Body of pancreas (tissue), 4 donors: ENCODE measurements around the gene HNRNPAB. TPM values are rescaled to one million over a fixed set of nuclear protein-coding genes. Genes with fewer than 3 reads are reported as not detected.

Source experiments
- ATAC-seq: fragments of 150-250 bp; one replicate; pipeline ENCODE4 v1.9.1; 2016
- DNase-seq, 4 donors: peaks; one replicate each; pipeline ENCODE4 v3.0.0-alpha.2; 2019
- H3K27ac ChIP-seq, 4 donors: fragments of 200-600 bp; sonication (generic); 1 replicate in 3 of 4; 2 replicates in 1 of 4; pipeline versions ENCODE4 v1.5.1 to v1.6.1; 2016 to 2019; ENCODE audit warnings: mild to moderate bottlenecking in 1 of 4, mixed read lengths in 1 of 4, moderate library complexity in 1 of 4
- H3K27me3 ChIP-seq, 2 donors: fragments of 200-600 bp; sonication (generic); one replicate each; pipeline ENCODE4 v1.6.0; 2016; ENCODE audit warnings: mild to moderate bottlenecking in 1 of 2
- H3K36me3 ChIP-seq, 2 donors: fragments of 200-600 bp; sonication (generic); replicated peaks in 1 of 2; 2 replicates each; pipeline ENCODE4 v1.5.1; 2016; ENCODE audit warnings: low read depth in 2 of 2; ENCODE audit not compliant: insufficient read depth in 1 of 2
- H3K4me1 ChIP-seq: fragments of 200-600 bp; sonication (generic); one replicate; pipeline ENCODE4 v1.6.0; 2016
- H3K4me3 ChIP-seq, 2 donors: fragments of 200-600 bp; sonication (generic); 1 replicate in 1 of 2; 2 replicates in 1 of 2; pipeline ENCODE4 v1.5.1; 2016 to 2019
- H3K9me3 ChIP-seq, 3 donors: fragments of 200-600 bp; sonication (generic); 1 replicate in 2 of 3; 2 replicates in 1 of 3; pipeline ENCODE4 v1.5.1; 2016
- POLR2A ChIP-seq, 3 donors: fragments of 450-650 bp; IDR thresholded peaks; one replicate each; pipeline ENCODE4 v1.6.1; 2016; ENCODE audit warnings: antibody characterized with exemption in 3 of 3, mild to moderate bottlenecking in 2 of 3
- WGBS, 2 donors: methylation state at CpG; one replicate each; pipeline ENCODE4 v1.1.5; 2017; 5-methylcytosine and 5-hydroxymethylcytosine counted together
- intact Hi-C: fragments of 100-400 bp; cut with DNase I; formaldehyde crosslinking; loops from one replicate; pipeline ENCODE4 v1.15.1; 2023
- total RNA-seq, 2 donors: library from RNA; depleted of rRNA; stranded (reverse); fragments of >200 nt; gene quantifications; one replicate each; pipeline ENCODE4 v1.1.0, GENCODE V29; 2016
- TF ChIP-seq, protein P1 (sequence below), 7 experiments: fragments of 450-650 bp in 4 of 7; fragments of 200-600 bp in 3 of 7; sonication (generic) in 3 of 7; IDR thresholded peaks; one replicate each; pipeline ENCODE4 v1.5.1; 2016 to 2019; ENCODE audit warnings: antibody characterized with exemption in 7 of 7

Gene HNRNPAB
- total RNA-seq, 2 donors from 2014 or later, result 42.0 to 73.8 TPM

DNA sequence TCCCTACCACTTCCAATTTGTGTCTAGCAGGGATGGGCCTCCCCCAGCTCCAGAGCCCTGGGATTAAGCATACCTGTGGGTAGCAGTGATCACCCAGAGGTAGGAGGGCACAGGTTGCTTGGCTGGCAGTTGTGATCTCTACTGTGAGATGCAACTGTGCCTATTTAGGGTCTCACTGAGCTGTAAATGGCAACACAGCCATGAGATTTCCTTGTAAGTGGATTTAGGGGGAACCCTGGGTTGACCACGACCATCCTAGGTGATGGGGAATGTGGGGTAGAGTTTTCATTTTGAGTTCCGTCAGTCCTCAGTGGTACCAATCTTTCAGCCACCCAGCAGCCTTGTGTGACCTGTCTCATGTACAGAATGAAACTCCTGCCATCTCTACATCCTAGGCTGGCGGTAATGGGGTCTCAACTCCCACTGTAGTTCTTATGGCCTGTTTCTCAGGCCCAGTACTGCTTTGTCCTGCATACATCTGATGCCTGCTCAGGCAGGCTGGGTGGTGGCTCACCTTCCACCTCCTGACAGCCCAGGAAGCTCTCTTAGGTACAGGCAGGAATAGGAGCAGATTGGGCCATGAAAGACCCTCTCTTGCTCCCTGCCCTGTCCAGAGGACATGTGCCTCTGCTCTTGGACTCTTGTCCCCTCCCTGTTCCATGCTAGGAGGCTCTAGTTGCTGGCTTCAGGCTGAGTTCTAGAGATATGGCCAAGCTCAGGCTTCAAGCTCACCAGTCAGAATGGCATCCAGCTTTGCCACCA is 8.1 kb downstream of the HNRNPAB start:
- no peak for ATAC-seq

DNA sequence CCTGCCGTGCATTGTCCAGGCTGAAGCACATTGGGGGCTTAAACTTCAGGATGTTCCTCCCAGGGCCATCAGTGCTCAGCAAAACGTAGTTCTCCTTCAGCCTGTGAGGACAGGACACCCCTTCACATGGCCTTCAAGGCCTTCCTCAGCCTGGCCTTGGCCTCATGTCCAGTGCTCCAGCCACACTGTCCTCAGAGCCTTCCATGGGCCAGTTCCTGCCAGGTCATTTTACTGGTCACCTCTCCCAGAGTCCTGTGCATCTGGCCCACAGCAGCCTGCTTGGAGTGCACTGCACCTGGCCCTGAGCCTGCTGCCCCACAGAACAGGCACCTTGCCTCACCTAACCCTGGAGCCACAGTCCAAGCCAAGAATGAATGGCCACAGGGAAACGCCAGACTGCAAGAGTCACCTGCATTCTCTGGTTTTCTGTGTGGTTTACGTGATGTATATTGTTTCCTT is 8.7 kb downstream of the HNRNPAB start:
- WGBS, 2 donors, result 58 to 66% methylated on average over 4 of the region's 4 CpGs
- DNase-seq, result no peak
- Histone ChIP-seq H3K27me3 (no peaks in the 10 kb centered on the region), H3K36me3 (peaks cover 0 to 45% of the 10 kb centered on the region in 2 donors), H3K4me1 (peaks cover 16% of the 10 kb centered on the region), H3K4me3 (no peak overlapping the region), H3K27ac (no peak overlapping the region), H3K9me3 (no peaks in the 10 kb centered on the region)
- intact Hi-C loops, result no loop called here
- no peak for TF ChIP-seq POLR2A (IDR thresholded peaks at IDR 0.05)
- TF ChIP-seq, protein P1, sequence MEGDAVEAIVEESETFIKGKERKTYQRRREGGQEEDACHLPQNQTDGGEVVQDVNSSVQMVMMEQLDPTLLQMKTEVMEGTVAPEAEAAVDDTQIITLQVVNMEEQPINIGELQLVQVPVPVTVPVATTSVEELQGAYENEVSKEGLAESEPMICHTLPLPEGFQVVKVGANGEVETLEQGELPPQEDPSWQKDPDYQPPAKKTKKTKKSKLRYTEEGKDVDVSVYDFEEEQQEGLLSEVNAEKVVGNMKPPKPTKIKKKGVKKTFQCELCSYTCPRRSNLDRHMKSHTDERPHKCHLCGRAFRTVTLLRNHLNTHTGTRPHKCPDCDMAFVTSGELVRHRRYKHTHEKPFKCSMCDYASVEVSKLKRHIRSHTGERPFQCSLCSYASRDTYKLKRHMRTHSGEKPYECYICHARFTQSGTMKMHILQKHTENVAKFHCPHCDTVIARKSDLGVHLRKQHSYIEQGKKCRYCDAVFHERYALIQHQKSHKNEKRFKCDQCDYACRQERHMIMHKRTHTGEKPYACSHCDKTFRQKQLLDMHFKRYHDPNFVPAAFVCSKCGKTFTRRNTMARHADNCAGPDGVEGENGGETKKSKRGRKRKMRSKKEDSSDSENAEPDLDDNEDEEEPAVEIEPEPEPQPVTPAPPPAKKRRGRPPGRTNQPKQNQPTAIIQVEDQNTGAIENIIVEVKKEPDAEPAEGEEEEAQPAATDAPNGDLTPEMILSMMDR (IDR thresholded peaks at IDR 0.05), result no peak
- no peak for ATAC-seq

More for the DNA sequence above, 8.1 kb downstream of the HNRNPAB start:
- H3K4me3 ChIP-seq, result no peak overlapping the region
- peaks cover 22% of the 10 kb centered on the region for H3K4me1 ChIP-seq
- WGBS, 2 donors, result 90 to 100% methylated on average over 3 of the region's 3 CpGs
- H3K27ac ChIP-seq, result no peak overlapping the region
- H3K27me3 ChIP-seq, result no peaks in the 10 kb centered on the region
- no peak for DNase-seq
- intact Hi-C loops, result no loop called here
- TF ChIP-seq, protein P1 (IDR thresholded peaks at IDR 0.05), result no peak
- no peak for TF ChIP-seq POLR2A (IDR thresholded peaks at IDR 0.05)
- H3K36me3 ChIP-seq, result peaks cover 0 to 47% of the 10 kb centered on the region in 2 donors
- no peaks in the 10 kb centered on the region for H3K9me3 ChIP-seq

DNA sequence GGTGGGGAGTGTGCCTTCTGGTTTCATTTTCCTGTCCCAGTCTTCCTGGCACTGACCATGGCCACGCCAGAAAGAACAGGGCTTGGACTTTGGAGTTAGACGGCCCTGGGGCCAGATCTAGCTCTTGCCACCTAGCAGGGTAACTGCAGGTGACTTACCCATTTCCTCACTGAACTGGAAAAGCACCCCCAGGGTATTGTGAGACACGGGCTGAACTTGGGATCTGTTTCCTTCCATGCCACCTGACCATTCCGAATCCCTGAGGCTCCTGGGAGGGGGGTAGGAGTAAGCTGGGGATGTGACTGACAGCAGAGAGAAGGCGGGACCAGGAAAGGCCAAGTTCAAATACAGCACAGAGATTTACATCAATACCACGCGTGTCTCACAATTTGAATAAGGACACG is 9.4 kb downstream of the HNRNPAB start:
- Histone ChIP-seq H3K9me3 (no peaks in the 10 kb centered on the region), H3K36me3 (peaks cover 0 to 42% of the 10 kb centered on the region in 2 donors), H3K4me1 (peaks cover 15% of the 10 kb centered on the region), H3K27me3 (no peaks in the 10 kb centered on the region), H3K27ac (no peak overlapping the region), H3K4me3 (no peak overlapping the region)
- intact Hi-C loops, result no loop called here
- DNase-seq (peak in 1 of 4 donors; percentile 34), ATAC-seq (no peak)
- TF ChIP-seq, protein P1 (IDR thresholded peaks at IDR 0.05), result no peak
- no peak for TF ChIP-seq POLR2A (IDR thresholded peaks at IDR 0.05)
- 58 to 70% methylated on average over 8 of the region's 8 CpGs for WGBS, 2 donors

DNA sequence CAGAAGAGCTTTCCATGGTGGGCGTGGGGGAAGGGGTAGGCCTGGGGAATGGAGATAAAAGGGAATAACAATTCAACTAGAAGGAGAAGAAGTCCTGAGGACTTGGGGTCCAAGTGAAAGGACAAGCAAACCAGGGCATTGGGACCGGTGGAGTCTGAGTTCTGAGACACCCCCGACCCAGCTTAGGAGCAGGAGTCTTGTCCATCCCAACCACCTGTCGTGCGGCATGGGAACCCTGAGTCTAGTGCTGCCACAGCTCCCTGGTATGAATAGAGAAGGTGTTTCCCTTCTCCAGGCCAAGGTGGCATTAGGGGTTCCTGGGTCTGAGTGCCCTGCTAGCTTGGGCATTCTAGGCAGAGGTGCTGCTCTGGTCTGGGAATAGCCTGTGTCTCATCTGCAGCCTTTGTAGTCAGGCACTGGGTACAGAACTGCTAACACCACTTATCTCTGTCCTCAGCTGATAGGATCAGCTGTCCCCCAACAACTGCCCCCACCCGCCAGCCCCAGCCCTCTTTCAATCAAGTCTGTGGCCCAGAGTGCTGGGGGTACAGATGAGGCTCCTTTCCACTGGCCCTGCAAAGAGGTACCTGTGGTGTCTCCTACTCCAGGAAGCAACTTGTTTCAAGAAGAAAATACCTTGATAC is 9.9 kb downstream of the HNRNPAB start:
- no peak overlapping the region for H3K27ac ChIP-seq
- H3K27me3 ChIP-seq, result no peaks in the 10 kb centered on the region
- no peak overlapping the region for H3K4me3 ChIP-seq
- H3K9me3 ChIP-seq, result no peaks in the 10 kb centered on the region
- DNase-seq (no peak), ATAC-seq (no peak)
- TF ChIP-seq, protein P1 (IDR thresholded peaks at IDR 0.05), result no peak
- TF ChIP-seq POLR2A (IDR thresholded peaks at IDR 0.05), result no peak
- 95 to 96% methylated on average over 5 to 6 of the region's 6 CpGs for WGBS, 2 donors
- intact Hi-C loops, result no loop called here
- H3K4me1 ChIP-seq, result peaks cover 15% of the 10 kb centered on the region
- peaks cover 0 to 38% of the 10 kb centered on the region in 2 donors for H3K36me3 ChIP-seq
